Epithelial cell of prostate (primary cell): ENCODE measurements around the gene FBN2.

ENCODE experiments used
- DNase-seq: peaks from one replicate; pipeline ENCODE4 v3.0.0-alpha.2; 2011; ENCODE audit warnings: low read depth, low spot score
- H3K27ac ChIP-seq: fragments of 450-650 bp; 2 replicates; pipeline ENCODE4 v1.5.1; 2017; ENCODE audit warnings: mild to moderate bottlenecking

Gene FBN2

DNA sequence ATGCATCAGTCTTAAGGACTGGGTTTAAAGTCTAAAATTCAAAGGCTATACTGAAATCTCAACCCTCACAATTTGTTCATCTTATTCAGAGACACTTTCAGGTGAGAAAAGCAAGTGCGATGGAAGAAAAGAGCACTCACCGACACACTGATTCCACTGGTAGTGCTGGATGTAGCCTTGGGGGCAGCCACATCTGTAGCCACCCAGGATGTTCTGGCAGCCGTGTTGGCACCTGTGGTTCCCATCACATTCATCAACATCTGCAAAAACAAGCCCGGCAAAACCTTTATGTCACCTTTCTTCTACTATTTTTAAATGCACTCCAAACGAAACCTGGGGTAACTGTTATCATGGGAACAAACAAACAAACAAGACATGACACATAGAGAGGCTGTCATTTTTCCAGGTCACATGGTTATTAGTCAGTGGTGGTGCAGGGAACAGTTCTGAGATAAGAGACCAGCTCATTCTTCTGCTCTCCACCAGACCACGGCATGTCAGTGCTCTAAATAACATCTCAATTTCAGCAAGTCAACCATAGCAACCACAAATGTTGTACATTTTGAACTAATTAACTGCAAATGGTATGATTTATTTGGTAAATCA is 266.1 kb downstream of the FBN2 start:
- DNase-seq, result peak; percentile 27
- no peak overlapping the region for H3K27ac ChIP-seq

DNA sequence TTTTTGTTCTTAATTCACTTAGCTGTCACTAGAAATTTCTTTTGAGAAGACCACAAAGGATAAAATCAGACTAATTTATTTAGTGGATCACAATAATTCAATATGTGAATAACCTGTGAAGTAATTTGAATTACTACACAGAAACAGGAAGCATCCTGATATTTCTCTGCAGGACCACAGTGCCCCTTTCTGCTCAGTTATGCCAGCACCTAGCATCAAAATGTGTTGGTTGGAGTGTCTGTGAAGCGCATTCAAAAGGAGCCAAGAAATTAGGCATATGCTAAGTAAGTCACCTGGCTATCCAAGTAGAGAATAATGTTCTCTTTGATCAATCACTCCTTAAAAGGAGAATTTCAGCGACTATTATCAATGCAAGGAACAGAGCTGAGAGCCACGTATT is 267.0 kb downstream of the FBN2 start:
- no peak for DNase-seq
- H3K27ac ChIP-seq, result no peak overlapping the region

DNA sequence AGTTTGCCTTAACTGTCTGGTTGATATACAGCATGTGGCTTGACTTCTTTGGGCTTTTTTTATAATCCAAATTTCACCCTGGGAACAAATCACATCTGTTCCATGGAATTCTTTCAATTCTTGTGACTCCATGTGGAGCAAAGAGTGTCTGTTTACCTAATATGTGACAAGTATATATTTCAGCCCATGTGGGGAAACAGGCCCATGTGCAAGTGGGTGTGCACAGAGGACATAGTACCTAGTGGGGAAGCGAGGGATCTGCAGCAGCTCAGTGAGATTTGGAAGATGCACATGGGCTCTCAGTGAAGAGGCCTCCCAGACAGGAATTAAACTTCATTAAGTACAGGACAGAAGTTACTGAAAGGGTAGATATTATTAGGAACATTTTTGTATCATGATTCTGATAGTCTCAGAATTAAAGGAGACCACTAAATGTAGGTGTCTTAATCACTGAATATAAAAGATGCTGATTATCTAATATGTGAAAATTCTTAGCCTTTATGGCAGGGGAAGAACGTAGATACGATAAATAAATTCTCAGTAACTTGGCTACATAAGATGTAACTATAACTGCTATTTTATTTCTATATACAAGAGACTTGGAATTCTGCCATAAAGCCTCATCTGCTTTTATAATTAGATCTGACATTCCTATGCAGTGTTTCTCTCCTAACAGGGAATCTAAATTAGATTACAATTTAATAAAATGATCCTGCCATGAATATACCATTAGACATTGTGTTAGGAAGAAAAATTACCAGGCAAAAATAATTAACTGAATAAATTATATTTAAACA is 273.3 kb downstream of the FBN2 start:
- H3K27ac ChIP-seq, result no peak overlapping the region
- no peak for DNase-seq

DNA sequence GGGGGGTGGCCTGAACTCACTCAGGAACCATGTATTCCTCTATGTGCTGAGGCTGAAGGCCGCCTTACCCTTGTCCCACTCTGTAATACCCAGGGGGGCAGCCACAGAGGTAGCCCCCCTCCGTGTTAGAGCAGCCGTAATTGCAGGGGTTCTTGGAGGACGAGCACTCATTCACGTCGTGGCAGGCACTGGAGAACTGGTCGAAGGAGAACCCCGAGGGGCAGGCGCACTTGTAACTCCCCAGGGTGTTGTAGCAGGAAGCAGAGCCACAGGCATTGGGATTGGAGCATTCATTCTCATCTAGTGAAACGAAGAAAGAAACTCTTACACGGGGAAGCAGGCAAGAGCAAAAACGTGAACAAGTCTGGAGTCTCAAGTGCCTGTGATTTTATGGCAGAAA is 274.7 kb downstream of the FBN2 start:
- DNase-seq, result no peak
- no peak overlapping the region for H3K27ac ChIP-seq

DNA sequence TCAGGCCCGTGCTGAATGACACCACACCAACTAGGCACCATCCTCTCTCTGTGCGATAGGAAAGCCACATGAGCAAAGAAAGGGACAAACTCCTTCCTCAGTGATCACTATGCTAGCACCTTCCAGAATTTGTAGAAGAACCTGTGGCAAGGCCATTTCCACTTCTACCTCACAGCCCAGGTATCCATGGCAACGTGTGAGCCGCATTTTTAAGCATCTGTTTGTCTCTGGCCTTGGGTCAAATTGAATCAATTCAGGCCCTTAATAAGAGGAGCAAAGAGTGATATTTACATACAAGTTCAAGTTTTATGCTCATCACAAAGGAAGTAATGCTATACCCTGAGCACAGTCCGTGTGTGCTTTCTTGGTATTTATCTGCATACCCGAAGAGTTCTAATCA is 275.1 kb downstream of the FBN2 start:
- H3K27ac ChIP-seq, result no peak overlapping the region
- no peak for DNase-seq

DNA sequence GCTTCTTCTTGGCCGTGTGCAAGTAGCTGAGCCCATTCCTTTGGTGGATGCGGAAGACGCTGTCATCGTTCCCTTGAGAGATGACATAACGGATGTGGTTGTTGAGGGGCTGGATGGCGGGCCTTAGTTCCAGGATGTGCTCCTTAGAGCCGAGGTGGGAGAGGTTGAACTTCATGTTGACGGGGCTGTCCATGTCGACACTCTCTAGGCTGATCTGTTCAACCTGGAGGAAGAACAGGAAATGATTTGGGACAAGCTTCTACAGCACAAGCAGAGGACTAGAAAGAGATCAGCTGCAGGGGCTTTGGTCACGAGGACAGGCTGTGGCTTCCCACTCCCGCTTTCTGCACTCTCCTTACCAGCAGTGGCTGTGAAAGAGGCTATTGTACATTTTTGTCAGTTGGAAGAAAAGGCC is 278.4 kb downstream of the FBN2 start:
- H3K27ac ChIP-seq, result no peak overlapping the region
- DNase-seq, result no peak

DNA sequence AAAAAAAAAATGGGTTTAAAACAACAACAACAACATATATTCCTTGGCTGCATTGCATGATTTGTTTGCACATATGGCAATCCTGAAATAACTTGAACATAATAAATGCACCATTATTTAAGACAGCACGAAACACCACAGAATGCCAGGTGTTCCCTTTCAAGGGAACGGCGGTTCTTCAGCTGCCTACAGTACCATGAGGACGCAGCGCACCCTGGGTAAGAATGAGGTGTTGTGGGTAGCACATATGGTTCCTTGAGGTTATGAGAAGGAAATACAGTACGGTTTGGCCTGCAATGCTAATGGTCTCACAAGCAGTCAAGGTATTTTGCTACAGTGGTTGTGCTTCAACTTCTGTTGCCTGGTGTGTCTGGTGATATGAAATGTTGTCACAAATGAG is 279.7 kb downstream of the FBN2 start:
- H3K27ac ChIP-seq, result no peak overlapping the region
- no peak for DNase-seq

DNA sequence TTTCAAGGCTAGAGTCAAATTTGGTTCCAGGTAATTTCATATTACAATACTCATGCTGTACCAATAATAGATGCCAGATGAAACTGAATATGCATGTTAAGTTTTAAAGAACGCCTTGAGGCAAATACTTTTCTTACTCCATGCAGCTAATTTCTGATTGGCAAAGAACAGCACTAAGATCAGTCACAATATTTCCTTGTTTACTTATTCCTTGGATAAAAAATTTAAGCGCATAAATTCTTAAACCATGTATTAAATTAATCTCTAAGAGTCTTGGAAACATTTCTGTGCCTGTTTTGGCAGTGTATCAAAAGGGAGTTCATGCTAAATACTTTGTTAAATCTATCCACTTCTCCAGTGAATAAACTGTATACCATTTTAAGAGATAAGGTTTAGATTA is 281.0 kb downstream of the FBN2 start:
- no peak overlapping the region for H3K27ac ChIP-seq
- no peak for DNase-seq

DNA sequence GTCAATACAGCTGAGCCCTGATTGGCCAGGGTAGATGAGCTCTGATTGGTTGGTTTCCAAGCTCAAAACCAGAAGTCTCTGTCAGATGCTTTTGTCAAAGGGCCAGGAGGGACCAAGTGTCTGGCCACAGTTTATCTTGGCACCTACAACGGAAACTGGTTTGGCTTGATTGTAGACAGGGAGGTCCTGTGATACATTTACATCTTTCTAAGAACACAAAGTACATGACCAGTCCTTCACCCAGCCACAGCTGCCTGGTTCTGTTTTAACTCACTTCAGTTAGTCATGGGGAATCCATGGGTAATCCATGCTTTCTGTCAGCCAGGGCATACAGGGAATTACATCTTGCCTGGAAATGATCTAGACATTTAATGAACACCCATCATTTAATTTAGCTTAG is 283.3 kb downstream of the FBN2 start:
- DNase-seq, result peak; percentile 26
- H3K27ac ChIP-seq, result no peak overlapping the region

DNA sequence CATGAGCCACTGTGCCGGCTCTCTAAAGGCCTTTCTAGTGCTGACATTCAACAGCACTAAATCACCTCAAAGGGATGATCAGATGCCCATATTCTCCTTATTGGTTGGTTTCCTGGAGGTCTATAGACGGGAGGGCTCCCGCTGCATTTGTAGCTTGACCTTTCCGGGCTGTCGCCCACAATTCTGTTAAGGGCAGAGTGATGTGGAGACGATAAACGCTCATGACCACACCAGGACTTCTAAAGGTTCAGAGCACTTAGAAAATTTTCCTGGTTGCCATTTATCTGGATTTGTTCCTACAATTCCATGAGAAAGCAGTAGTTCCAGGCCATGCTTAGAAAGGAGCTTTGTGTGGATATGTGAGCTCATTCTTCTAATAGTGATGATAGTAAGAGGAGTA is 284.2 kb downstream of the FBN2 start:
- no peak for DNase-seq

DNA sequence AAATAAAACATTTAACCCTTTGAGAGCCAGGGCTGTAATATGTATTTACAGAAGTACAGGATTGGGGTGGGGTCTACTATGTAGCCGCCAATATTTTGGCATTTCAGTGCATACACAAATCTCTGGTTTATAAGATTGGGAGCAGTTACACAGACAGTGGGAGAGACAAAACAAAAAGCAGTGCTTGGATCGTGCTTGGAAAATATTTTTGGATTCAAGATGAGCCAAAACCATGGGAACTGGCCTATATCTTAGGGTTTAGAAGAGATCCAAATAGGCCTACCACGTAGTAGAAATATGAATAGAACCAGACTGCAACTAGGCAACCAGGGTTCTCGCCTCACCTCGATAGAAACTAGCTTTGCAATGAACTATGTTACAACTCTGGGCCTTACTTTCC is 284.9 kb downstream of the FBN2 start:
- H3K27ac ChIP-seq, result no peak overlapping the region
- no peak for DNase-seq

More for the DNA sequence above, 284.2 kb downstream of the FBN2 start:
- no peak overlapping the region for H3K27ac ChIP-seq

DNA sequence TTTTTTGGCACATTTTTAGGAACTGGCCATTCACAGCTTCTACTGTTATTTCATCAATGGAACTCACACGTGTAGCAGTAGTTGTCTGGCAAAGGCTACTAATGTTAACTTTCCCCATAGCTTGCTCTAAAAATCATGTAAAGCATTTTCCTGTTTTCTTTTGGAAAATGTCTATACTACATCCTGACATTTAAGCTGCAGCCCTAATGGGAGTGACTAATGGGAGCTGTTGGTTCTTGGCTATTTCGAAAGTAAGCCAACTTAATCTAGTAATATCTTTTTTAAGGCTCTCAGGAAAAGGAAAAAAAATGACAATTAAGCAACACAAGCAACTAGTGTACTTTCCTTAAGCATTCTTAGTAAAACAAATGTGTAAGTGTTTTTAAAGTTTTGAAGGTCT is 285.3 kb downstream of the FBN2 start:
- DNase-seq, result no peak
- no peak overlapping the region for H3K27ac ChIP-seq

DNA sequence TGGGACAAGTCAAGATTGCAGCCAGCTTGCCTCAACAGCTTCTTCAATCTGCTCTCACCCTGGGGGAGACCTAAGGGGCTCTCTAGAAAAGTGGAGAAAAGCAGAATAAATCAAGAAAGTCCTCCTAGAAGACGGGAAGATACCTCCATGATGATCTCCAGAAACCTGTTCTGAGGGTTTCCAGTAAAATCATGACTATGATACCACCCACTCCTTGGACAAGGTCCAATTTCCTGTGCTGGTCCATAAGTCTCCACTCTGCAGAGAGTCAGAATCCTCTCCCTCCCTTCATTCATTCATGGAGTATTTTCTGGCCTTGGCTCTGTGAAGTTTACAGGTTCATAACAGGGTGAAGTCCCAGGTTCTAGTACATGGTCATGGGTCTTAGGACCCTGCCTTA is 285.8 kb downstream of the FBN2 start:
- no peak for DNase-seq
- H3K27ac ChIP-seq, result no peak overlapping the region

DNA sequence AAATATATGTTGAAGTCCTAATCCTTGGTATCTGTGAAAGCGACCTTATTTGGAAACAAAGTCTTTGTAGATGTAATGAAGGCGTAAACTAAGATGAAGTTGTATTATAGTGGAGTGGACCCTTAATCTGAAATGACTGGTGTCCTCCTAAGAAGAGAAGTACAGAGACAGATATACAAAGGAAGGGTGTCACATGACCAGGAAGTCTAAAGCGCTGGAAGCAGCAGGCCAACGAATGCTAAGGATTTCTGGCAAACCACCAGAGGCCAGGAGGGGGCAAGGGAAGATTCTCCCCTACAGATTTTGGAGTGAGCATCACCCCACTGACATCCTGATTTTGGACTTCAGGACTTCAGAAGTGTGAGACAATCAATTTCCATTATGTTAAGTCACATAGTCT is 292.1 kb downstream of the FBN2 start:
- DNase-seq, result no peak
- no peak overlapping the region for H3K27ac ChIP-seq

DNA sequence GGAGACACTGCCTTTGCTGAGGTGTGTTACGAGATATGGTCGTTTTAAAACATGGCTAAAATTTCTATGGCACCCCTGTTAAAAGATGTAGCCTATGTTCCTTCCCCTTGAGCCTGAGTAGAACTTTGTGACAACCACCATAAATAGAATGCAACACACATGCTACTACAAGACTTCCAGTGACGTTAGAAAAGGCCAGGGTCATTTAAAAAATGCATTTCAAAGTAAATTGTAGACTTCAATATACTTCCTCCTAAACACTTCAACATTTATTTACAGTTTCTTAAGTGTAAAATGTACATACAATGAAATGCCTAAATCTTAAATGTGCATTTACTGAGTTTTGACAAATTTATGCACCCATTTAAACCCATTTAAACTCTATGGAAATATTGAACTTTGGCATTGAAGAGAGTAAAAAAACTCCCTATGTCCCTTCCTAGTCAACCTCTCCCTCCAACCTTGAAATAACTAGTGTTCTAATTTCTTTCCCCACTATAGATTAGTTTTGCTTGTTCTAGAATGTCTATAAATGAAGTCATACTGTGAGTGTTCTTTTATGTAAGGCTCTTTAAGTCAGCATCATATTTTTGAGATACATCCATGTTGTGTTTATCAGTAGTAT is 294.0 kb downstream of the FBN2 start:
- H3K27ac ChIP-seq, result no peak overlapping the region

DNA sequence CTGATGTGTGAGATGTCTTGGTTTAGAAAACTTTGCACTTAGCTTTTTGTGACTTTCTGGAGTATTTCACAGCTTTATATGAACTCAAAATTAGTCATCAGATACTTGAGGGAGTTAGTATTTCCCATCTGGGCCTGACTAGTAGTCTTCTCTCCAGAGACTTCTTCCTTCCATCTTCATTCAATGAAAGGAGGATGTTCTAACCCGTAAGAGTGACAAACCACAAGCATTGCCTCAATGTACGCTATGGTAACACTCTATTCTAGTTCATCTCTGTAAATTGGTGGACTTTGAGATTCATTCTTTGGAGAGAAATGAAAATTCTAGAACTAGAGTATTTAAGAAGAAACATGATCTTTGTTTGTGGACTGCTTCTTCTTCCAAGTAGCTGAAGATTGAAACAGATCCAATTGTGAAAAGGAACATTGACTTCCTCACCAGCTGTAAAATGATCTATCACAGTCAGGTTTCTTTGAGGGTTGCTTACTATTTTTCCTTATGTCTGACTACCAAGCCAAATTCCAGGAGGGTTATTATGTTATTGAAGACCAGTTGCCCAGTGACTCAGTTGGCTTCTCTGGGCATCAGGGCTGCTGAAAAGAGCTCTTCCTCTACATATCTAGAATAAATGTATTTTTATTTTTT is 296.9 kb downstream of the FBN2 start:
- no peak for DNase-seq
- H3K27ac ChIP-seq, result no peak overlapping the region

More for the DNA sequence above, 294.0 kb downstream of the FBN2 start:
- DNase-seq, result no peak

DNA sequence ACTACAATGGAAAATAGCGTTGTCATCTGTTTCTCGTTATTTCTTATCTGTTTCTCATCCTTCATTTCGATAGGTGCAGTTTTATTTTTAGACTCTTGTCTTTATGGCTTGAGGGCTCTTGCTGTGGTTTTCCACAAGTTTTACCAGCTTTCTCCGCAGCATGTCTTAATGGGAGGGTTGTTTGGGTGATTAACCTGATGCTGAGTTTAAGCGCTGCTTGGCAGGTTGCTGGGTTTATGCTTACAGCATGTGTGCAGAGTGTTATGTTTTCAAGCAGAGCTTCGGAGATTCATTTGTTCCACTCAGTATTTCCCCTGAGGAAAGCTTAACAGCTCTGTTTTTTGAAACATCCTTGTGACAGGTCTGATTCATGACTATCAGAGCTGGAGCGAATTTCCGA is 300.5 kb downstream of the FBN2 start:
- DNase-seq, result no peak
- no peak overlapping the region for H3K27ac ChIP-seq

DNA sequence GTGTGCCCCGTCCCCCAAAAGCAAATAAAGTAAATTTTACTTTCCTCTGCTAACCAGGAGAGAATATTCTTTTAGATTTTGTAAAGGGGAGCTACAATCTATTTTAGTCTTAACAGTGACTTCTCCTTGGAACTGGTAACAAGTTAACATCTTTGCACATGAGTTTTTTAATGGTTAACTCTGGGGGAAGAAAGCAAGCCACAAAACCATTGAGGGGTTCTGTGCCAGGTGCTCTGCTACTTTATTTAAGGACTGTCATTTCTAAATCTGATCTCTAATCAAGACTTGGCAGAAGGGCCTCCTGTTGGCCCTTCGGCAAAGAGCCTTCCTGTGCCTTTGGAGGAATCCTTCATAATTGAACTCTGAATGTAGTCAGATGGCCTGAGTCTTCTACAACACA is 301.0 kb downstream of the FBN2 start:
- no peak overlapping the region for H3K27ac ChIP-seq
- no peak for DNase-seq

DNA sequence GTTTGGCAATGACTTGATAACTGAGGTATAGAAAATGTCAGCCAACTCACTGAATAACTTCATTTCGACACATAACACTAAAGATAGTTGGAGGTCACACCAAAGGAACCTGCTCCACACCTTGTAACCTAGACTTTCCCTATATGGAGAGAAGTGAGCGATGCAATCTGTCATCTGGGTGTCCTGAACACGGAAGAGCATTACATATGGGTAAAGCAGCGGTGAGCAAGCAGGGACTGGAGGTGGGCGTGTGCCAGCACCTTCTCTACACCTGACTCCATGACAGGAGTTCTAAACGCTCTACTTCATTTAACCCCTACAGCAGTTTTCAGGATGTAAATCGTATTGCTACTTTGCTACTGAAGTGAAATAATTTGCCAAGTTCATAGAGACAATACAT is 301.7 kb downstream of the FBN2 start:
- no peak for DNase-seq
- H3K27ac ChIP-seq, result no peak overlapping the region

DNA sequence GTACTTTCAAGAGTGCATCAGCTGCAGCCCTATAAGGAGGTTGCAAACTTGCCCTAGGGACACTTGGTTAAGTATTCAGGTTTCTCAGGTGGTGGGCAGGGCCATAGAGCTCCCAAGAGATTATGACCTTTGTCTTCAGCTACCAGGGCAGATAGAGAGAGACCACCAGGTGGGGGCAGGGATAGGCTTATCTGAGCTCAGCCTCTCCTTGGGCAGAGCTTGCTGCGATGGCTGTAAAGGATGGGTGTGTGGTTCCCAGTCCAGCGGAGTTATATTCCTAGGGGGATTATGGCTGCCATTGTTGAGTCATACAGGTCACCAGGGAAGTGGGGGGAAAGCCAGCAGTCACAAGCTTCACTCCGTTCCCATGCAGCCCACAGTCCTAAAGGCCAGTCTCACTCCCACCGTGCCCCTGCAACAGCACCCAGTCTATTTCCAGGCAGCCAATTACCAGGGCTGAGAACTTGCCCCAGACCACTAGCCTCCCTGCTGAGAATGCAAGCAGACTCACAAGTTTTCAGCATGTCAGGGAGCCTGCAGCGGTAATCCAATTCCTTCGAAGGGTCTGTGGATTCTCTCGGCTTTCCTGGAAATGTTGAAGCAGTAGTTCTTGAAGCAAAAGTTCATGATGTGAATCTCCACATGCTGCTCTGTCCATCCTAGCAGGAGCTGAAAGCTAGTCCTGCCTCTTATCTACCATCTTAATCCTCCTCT is 303.0 kb downstream of the FBN2 start:
- no peak overlapping the region for H3K27ac ChIP-seq
- no peak for DNase-seq

DNA sequence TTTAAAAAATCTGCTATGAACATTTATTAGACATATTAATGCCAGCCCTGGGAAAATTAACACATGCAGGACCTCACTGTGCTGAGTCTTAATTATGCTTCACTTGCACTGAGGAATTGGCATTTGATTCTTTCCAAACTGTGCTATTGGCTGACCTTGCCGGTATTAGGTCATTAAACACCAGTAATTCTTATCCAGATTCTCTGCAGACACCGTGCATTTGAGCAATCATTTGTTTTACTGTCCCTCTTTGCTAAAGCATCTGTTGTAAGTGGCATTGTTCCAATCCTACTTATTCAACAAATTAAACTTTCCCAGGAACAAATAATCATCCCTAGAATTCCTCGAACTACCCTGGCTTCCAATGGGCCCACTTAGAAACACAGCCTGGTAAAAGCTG is 309.5 kb downstream of the FBN2 start:
- DNase-seq, result no peak
- H3K27ac ChIP-seq, result peak overlapping the region; percentile 20
